Left lung (tissue), 10 donors: ENCODE measurements around the gene LHFPL2. TPM values are rescaled to one million over a fixed set of nuclear protein-coding genes. Genes with fewer than 3 reads are reported as not detected.

ENCODE experiments used
- ATAC-seq: fragments of 200-7000 bp; cut with Tn5 transposase; one replicate; pipeline ENCODE4 v1.9.1; 2020; ENCODE audit warnings: moderate library complexity
- DNase-seq, 4 donors: peaks; one replicate each; pipeline ENCODE4 v3.0.0-alpha.2; 2013 to 2020
- H3K27ac ChIP-seq, 2 donors: fragments of 200-600 bp; sonication (generic) in 1 of 2; one replicate each; pipeline versions ENCODE4 v1.5.0 to v1.8.0; 2020 to 2021
- H3K27me3 ChIP-seq, 2 donors: fragments of 200-600 bp; sonication (generic) in 1 of 2; one replicate each; pipeline versions ENCODE4 v1.5.0 to v1.8.0; 2020 to 2021
- H3K36me3 ChIP-seq, 2 donors: fragments of 200-600 bp; sonication (generic) in 1 of 2; one replicate each; pipeline versions ENCODE4 v1.5.0 to v1.8.0; 2020 to 2021
- H3K4me1 ChIP-seq, 2 donors: fragments of 200-600 bp; one replicate each; pipeline ENCODE4 v1.8.0; 2021
- H3K4me3 ChIP-seq, 2 donors: fragments of 200-600 bp; sonication (generic) in 1 of 2; one replicate each; pipeline versions ENCODE4 v1.5.0 to v1.8.0; 2020 to 2021; ENCODE audit warnings: mild to moderate bottlenecking in 1 of 2
- H3K9me3 ChIP-seq, 2 donors: fragments of 200-600 bp; sonication (generic) in 1 of 2; one replicate each; pipeline versions ENCODE4 v1.5.0 to v1.8.0; 2020 to 2021
- CTCF ChIP-seq, 2 donors: fragments of 200-600 bp; sonication (generic) in 1 of 2; IDR thresholded peaks; one replicate each; pipeline versions ENCODE4 v1.5.0 to v1.8.0; 2021; ENCODE audit warnings: antibody characterized with exemption in 2 of 2
- intact Hi-C, 2 donors: fragments of 100-400 bp; cut with DNase I; formaldehyde crosslinking; loops; one replicate each; pipeline versions ENCODE4 v1.11.2 to v1.14.2; 2022
- polyA plus RNA-seq, 6 donors: library from polyadenylated mRNA; unstranded; fragments of 120-200 nt; gene quantifications; one replicate each; pipeline ENCODE4 v1.2.1, GENCODE V29; 2013; ENCODE audit not compliant: insufficient read length in 6 of 6
- total RNA-seq, 2 donors: library from RNA; stranded (reverse); fragmentation: NEBNext Ultra II Directional; extraction: Animal tissue kit (Norgen Biotek cat#: 25700); gene quantifications; one replicate each; pipeline ENCODE4 v1.2.1, GENCODE V29; 2021
- donor health status: DM: no; HTN: yes; CAD: no.
- donor health status: DM: no; HTN: no; CAD: no.

Gene LHFPL2
- total and polyA plus RNA-seq, 8 donors, result 39.6 to 89.9 (median 48.9) TPM

GRCh38 chr5:78547731-78548615, 100.6 kb downstream of the LHFPL2 start:
- H3K36me3 ChIP-seq, result no peaks in the 10 kb centered on the region
- DNase-seq (peak in 3 of 4 donors; percentile 35 to 69 (median 66)), ATAC-seq (peak; percentile 51)
- intact Hi-C loops, result no loop called here
- H3K4me3 ChIP-seq, result peak overlapping the region in 1 of 2 donors; percentile 16
- no peak for TF ChIP-seq CTCF (IDR thresholded peaks at IDR 0.05)
- no peaks in the 10 kb centered on the region for H3K27me3 ChIP-seq
- H3K27ac ChIP-seq, result peak overlapping the region; percentile 77 to 83
- peaks cover 11 to 55% of the 10 kb centered on the region in 2 donors for H3K4me1 ChIP-seq
- no peaks in the 10 kb centered on the region for H3K9me3 ChIP-seq

- Histone ChIP-seq H3K9me3 (no peaks in the 10 kb centered on the region), H3K27me3 (no peaks in the 10 kb centered on the region), H3K36me3 (no peaks in the 10 kb centered on the region), H3K4me3 (no peak overlapping the region), H3K27ac (peak overlapping the region; percentile 77 to 83), H3K4me1 (peaks cover 11 to 51% of the 10 kb centered on the region in 2 donors)
- peak; percentile 10 for ATAC-seq
- no peak for DNase-seq
- TF ChIP-seq CTCF (IDR thresholded peaks at IDR 0.05), result no peak
- intact Hi-C loops, result no loop called here
Observed at GRCh38 chr5:78547183-78547582, 101.4 kb downstream of the LHFPL2 start.

- H3K36me3 ChIP-seq, result no peaks in the 10 kb centered on the region
- no peak for DNase-seq
- intact Hi-C loops, result no loop called here
- H3K27ac ChIP-seq, result peak overlapping the region; percentile 77 to 83
- no peak for ATAC-seq
- TF ChIP-seq CTCF (IDR thresholded peaks at IDR 0.05), result no peak
- H3K27me3 ChIP-seq, result no peaks in the 10 kb centered on the region
- no peaks in the 10 kb centered on the region for H3K9me3 ChIP-seq
- no peak overlapping the region for H3K4me3 ChIP-seq
- H3K4me1 ChIP-seq, result peaks cover 11 to 57% of the 10 kb centered on the region in 2 donors
Observed at GRCh38 chr5:78546276-78546996, 102.1 kb downstream of the LHFPL2 start.

GRCh38 chr5:78545406-78545805, 103.2 kb downstream of the LHFPL2 start:
- DNase-seq (no peak), ATAC-seq (no peak)
- Histone ChIP-seq H3K36me3 (no peaks in the 10 kb centered on the region), H3K27me3 (no peaks in the 10 kb centered on the region), H3K4me3 (no peak overlapping the region), H3K27ac (no peak overlapping the region), H3K4me1 (peaks cover 11 to 58% of the 10 kb centered on the region in 2 donors), H3K9me3 (no peaks in the 10 kb centered on the region)
- intact Hi-C loops, result no loop called here
- TF ChIP-seq CTCF (IDR thresholded peaks at IDR 0.05), result no peak
